GM10248 (cell line): ENCODE results near the gene CSF3.

Experiments used
- CTCF ChIA-PET: fragments of 300-600 bp; sonication (Branson Sonifier 250); formaldehyde crosslinking; extraction: SDS; loops from one replicate; lab custom pipeline; 2021; ENCODE audit warnings: antibody characterized with exemption; lab: Yijun Ruan, JAX
- POLR2A ChIA-PET: fragments of 350-650 bp; sonication (Branson Sonifier 250); formaldehyde crosslinking; extraction: SDS; loops from one replicate; lab custom pipeline; 2020; ENCODE audit warnings: antibody characterized with exemption; lab: Yijun Ruan, JAX
- DNase-seq: peaks from one replicate; pipeline ENCODE4 v3.0.0; 2012; ENCODE audit errors: extremely low spot score
- CTCF ChIP-seq: IDR thresholded peaks from 2 replicates; pipeline ENCODE4 v1.5.1; 2012; ENCODE audit warnings: mild to moderate bottlenecking, low read depth; ENCODE audit errors: extremely low read depth, missing control alignments, control extremely low read depth

CSF3 gene

GRCh38 chr17:39980351-39981206 lies 34.7 kb upstream of the CSF3 start, which contains the start of gene PSMD3:
Gene PSMD3 (plus strand): TSS chr17:39980807. CDS start chr17:39980971, 164 bp downstream.
- DNase-seq: peak; percentile 96
- ChIA-PET POLR2A (interaction anchor here (0.6 kb wide), 1 partner anchor 359 kb away, joined by 3 read pairs; no protein-coding TSS in a partner anchor), CTCF (interaction anchor here (0.6 to 3.8 kb wide), 32 partner anchors 8 to 359 kb away, joined by 3 to 42 read pairs (median 4); partner anchors contain the start of genes CSF3, GSDMA and MIEN1)
- peak; percentile 75 for TF ChIP-seq CTCF

- POLR2A ChIA-PET: no interaction called here
- CTCF ChIA-PET: interaction anchor here (0.6 to 3.8 kb wide), 29 partner anchors 9 to 360 kb away, joined by 3 to 42 read pairs (median 4); partner anchors contain the start of genes CSF3, GSDMA, LRRC3C and ORMDL3
- no peak for DNase-seq
- no peak for TF ChIP-seq CTCF
Measured at GRCh38 chr17:39981207-39981741, 34.0 kb upstream of the CSF3 start.

DNA sequence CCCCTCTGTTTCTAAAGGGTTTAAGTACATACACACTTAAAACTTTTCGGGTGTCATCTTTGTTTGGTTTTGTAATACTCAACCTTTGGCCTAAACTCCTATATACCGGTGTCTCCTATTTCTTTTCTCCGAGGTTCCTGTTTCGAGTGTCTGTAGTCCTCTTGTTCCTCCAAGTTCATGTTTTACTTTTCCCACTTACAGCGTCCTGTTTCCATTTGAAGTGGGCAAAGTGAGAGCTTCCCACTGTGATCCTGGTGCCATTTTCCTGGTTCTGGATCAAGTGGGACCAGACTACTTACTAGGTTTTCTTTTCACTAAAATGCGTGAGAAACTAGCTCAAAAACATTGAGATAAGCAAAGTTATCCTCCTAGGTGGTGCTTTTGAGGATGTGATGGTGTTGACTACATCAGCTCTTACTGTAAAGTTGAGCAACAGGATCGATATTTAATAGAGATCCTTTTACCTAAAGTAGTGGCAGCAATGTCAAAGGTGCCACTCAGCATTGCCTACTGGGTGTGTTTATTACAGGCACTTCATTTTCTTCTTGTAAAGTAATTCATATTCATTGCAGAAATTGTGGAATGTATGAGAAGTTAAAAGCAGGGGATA lies 33.4 kb upstream of the CSF3 start:
- DNase-seq: no peak
- TF ChIP-seq CTCF: no peak
- ChIA-PET POLR2A (no interaction called here), CTCF (interaction anchor here (0.6 to 3.6 kb wide), 11 partner anchors 22 to 361 kb away, joined by 3 to 30 read pairs (median 4); partner anchors contain the start of genes CSF3, LRRC3C and ORMDL3)

DNA sequence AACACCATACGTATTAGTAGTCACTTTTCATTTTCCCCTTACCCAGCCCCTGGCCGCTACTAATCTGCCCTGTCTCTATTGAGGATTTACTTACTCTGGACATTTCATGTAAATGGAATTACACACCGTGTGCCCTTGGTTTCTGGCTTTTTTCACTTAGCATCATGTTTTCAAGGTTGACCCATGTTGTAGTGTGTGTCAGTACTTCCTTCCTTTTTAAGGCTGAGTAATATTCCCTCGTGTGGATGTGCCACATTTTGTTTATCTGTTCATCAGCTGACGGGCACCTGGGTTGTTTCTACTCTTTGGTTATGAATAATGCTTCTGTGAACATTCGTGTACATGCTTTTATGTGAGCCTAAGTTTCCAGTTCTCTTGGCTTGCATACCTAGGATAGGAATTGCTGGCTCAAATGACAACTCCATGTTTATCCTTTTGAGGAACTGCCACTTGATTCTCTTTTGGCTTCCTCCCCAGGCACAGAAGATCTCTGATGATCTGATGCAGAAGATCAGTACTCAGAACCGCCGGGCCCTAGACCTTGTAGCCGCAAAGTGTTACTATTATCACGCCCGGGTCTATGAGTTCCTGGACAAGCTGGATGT lies 26.9 kb upstream of the CSF3 start:
- CTCF ChIA-PET: interaction anchor here (1.6 to 1.9 kb wide), 2 partner anchors 31 to 39 kb away, joined by 4 to 9 read pairs; no protein-coding TSS in a partner anchor
- TF ChIP-seq CTCF: no peak
- DNase-seq: no peak
- POLR2A ChIA-PET: no interaction called here

DNA sequence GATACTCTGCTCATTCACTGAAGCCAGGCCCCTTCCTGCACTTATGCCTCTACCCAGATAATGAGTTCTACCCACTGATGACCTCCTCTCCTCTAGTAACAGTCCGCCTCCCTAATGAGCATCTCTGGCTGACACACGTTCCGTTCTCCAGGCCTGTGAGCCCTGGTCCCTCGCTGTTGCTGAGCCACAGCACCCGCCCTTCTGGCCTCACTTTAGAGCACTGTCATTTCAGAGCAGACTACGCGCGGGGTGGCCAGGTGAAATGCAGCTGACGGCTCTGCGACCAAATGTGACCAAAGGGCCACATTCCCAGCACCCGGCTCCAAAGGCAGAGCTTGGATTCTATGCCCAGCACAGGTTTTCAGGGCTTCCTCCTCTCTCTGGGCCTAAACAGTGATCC lies 20.8 kb upstream of the CSF3 start:
- no peak for TF ChIP-seq CTCF
- POLR2A ChIA-PET: interaction anchor here (0.6 kb wide), 1 partner anchor 146 kb away, joined by 4 read pairs; the partner anchor contains the start of gene CASC3
- no peak for DNase-seq
- CTCF ChIA-PET: interaction anchor here (1.4 to 1.6 kb wide), 2 partner anchors 118 to 341 kb away, joined by 3 to 4 read pairs; no protein-coding TSS in a partner anchor

GRCh38 chr17:39995438-39995837 lies 19.8 kb upstream of the CSF3 start:
- no peak for TF ChIP-seq CTCF
- DNase-seq: no peak
- ChIA-PET CTCF (interaction anchor here (1.4 to 2.2 kb wide), 2 partner anchors 32 to 342 kb away, joined by 3 to 6 read pairs; no protein-coding TSS in a partner anchor), POLR2A (no interaction called here)
